CD4-positive, alpha-beta T cell (primary cell): ENCODE results near the gene NMBR. TPM values are rescaled to one million over a fixed set of nuclear protein-coding genes. Genes with fewer than 3 reads are reported as not detected.

Experiments
- ATAC-seq: fragments of 200-7000 bp; cut with Tn5 transposase; one replicate; pipeline ENCODE4 v1.10.0; 2022; ENCODE audit warnings: mild to moderate bottlenecking; ENCODE audit not compliant: poor library complexity
- CTCF ChIA-PET: fragments of 350-600 bp; sonication (Branson Sonifier 250); formaldehyde crosslinking; loops from one replicate; lab custom pipeline; 2021; ENCODE audit warnings: antibody characterized with exemption, inconsistent platforms; lab: Charles Lee
- POLR2A ChIA-PET: fragments of 350-600 bp; sonication (Branson Sonifier 250); formaldehyde crosslinking; loops from one replicate; lab custom pipeline; 2021; ENCODE audit warnings: antibody characterized with exemption, inconsistent platforms; lab: Charles Lee
- DNase-seq, 14 experiments: peaks; one replicate each; pipeline ENCODE4 v3.0.0-alpha.2; 2013 to 2020; ENCODE audit warnings: mixed read lengths in 2 of 14
- H3K27ac ChIP-seq, 2 donors: one replicate each; pipeline versions ENCODE4 v1.5.1 to v1.7.0; 2013; ENCODE audit warnings: low read length in 2 of 2, low read depth in 1 of 2, mild to moderate bottlenecking in 1 of 2
- H3K27me3 ChIP-seq, 2 experiments: 1 replicate in 1 of 2; 2 replicates in 1 of 2; pipeline versions ENCODE4 v1.6.1 to v1.7.0; 2013; ENCODE audit warnings: low read length in 2 of 2, control low read depth in 1 of 2, mild to moderate bottlenecking in 1 of 2, moderate library complexity in 1 of 2; ENCODE audit not compliant: insufficient read depth in 2 of 2, control insufficient read depth in 1 of 2
- H3K36me3 ChIP-seq: one replicate; pipeline ENCODE4 v1.6.1; 2013; ENCODE audit warnings: low read length, control low read depth; ENCODE audit not compliant: insufficient read depth
- H3K4me1 ChIP-seq: one replicate; pipeline ENCODE4 v1.6.1; 2013; ENCODE audit warnings: low read length, control low read depth; ENCODE audit not compliant: insufficient read depth
- H3K4me3 ChIP-seq: one replicate; pipeline ENCODE4 v1.5.1; 2013; ENCODE audit warnings: mild to moderate bottlenecking, low read length, moderate library complexity
- H3K9me3 ChIP-seq, 2 experiments: 1 replicate in 1 of 2; 2 replicates in 1 of 2; pipeline versions ENCODE4 v1.6.1 to v1.7.0; 2013; ENCODE audit warnings: low read length in 2 of 2, mild to moderate bottlenecking in 2 of 2, control low read depth in 1 of 2, moderate library complexity in 1 of 2; ENCODE audit not compliant: control insufficient read depth in 1 of 2, insufficient read depth in 1 of 2
- H3K27ac Mint-ChIP-seq: one replicate; pipeline ENCODE4 v1.8.0; 2020; ENCODE audit warnings: mixed read lengths
- H3K27me3 Mint-ChIP-seq: one replicate; pipeline ENCODE4 v1.8.0; 2021; ENCODE audit warnings: mixed read lengths
- H3K36me3 Mint-ChIP-seq: one replicate; pipeline ENCODE4 v1.8.0; 2021; ENCODE audit warnings: low read depth, mixed read lengths
- H3K4me1 Mint-ChIP-seq: one replicate; pipeline ENCODE4 v1.8.0; 2021; ENCODE audit warnings: low read depth, mixed read lengths
- H3K4me3 Mint-ChIP-seq: one replicate; pipeline ENCODE4 v1.8.0; 2020; ENCODE audit warnings: mild to moderate bottlenecking, mixed read lengths
- H3K9me3 Mint-ChIP-seq: one replicate; pipeline ENCODE4 v1.8.0; 2020; ENCODE audit warnings: mixed read lengths
- intact Hi-C, 2 experiments: fragments of 100-400 bp; cut with DNase I in 1 of 2; cut with micrococcal nuclease in 1 of 2; formaldehyde crosslinking; loops; one replicate each; pipeline versions ENCODE4 v1.15.1 to v1.9.0; 2023 to 2025; cut with DNase I, micrococcal nuclease
- total RNA-seq, 174 experiments: library from RNA in 2 of 174; stranded (reverse) in 2 of 174; gene quantifications; one replicate each; pipeline ENCODE4 v1.2.3 and lab custom pipeline; 2021 to 2026
- TF ChIP-seq, protein P1 (sequence below): fragments of 200-600 bp; IDR thresholded peaks from one replicate; pipeline ENCODE4 v1.8.0; 2022; ENCODE audit warnings: antibody characterized with exemption, mild to moderate bottlenecking

Gene NMBR
- total RNA-seq, 2 experiments from 2014 or later, result not detected

DNA sequence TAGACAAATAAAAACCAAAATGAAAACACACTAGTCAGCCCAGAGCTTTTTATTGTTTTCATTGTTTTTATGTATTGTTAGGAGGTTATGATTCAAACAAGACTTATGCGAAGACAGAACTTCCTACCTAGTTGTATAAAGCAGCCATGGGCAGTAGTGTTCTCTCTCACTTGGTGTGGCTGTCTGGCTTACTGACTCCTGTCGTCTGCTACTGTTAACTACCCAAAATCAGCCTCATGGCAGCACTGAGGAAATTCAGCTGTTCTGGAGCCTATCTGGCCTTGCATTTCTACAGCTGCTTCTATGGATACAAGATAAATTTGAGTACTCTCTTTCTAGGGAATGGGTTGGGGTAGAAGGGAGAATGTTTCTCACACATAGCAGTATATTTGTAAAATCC lies 20.6 kb upstream of the NMBR start:
- DNase-seq (no peak), ATAC-seq (no peak)
- Histone ChIP-seq H3K4me1 (no peaks in the 10 kb centered on the region), H3K36me3 (peaks cover 46% of the 10 kb centered on the region), H3K4me3 (no peak overlapping the region), H3K27ac (no peak overlapping the region), H3K27me3 (no peaks in the 10 kb centered on the region), H3K9me3 (no peaks in the 10 kb centered on the region)
- ChIA-PET POLR2A (no interaction called here), CTCF (no interaction called here)
- H3K27me3 Mint-ChIP-seq, result no peaks in the 10 kb centered on the region
- no peak overlapping the region for H3K27ac Mint-ChIP-seq
- H3K9me3 Mint-ChIP-seq, result no peaks in the 10 kb centered on the region
- intact Hi-C loops, result no loop called here
- peaks cover 69% of the 10 kb centered on the region for H3K36me3 Mint-ChIP-seq
- TF ChIP-seq, protein P1, sequence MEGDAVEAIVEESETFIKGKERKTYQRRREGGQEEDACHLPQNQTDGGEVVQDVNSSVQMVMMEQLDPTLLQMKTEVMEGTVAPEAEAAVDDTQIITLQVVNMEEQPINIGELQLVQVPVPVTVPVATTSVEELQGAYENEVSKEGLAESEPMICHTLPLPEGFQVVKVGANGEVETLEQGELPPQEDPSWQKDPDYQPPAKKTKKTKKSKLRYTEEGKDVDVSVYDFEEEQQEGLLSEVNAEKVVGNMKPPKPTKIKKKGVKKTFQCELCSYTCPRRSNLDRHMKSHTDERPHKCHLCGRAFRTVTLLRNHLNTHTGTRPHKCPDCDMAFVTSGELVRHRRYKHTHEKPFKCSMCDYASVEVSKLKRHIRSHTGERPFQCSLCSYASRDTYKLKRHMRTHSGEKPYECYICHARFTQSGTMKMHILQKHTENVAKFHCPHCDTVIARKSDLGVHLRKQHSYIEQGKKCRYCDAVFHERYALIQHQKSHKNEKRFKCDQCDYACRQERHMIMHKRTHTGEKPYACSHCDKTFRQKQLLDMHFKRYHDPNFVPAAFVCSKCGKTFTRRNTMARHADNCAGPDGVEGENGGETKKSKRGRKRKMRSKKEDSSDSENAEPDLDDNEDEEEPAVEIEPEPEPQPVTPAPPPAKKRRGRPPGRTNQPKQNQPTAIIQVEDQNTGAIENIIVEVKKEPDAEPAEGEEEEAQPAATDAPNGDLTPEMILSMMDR, result no peak
- H3K4me1 Mint-ChIP-seq, result peaks cover 28% of the 10 kb centered on the region
- no peak overlapping the region for H3K4me3 Mint-ChIP-seq

DNA sequence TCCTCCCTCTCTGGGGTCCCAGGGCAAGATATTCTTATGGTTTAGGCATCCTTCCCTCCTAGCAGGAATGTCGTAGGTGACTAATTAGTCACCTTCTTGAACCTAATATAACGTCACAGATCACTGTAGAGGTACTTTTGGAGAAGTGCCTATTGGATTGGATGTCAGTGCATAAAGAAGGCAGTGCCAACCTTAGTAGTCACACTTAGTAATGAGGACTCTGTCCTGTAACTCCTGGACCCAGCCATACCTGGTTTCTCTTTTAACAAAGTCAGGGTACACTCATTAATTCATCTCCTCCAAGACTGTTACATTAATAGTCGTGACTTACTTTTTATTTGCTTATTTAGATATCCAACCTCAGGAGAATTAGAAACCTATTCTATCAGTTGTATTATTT lies 20.1 kb upstream of the NMBR start:
- H3K36me3 ChIP-seq, result peaks cover 41% of the 10 kb centered on the region
- no peaks in the 10 kb centered on the region for H3K9me3 ChIP-seq
- no peaks in the 10 kb centered on the region for H3K9me3 Mint-ChIP-seq
- ChIA-PET CTCF (no interaction called here), POLR2A (no interaction called here)
- no peak overlapping the region for H3K27ac ChIP-seq
- no peaks in the 10 kb centered on the region for H3K27me3 Mint-ChIP-seq
- H3K27ac Mint-ChIP-seq, result no peak overlapping the region
- no peak for DNase-seq
- peaks cover 32% of the 10 kb centered on the region for H3K4me1 Mint-ChIP-seq
- intact Hi-C loops, result no loop called here
- TF ChIP-seq, protein P1, result no peak
- peaks cover 65% of the 10 kb centered on the region for H3K36me3 Mint-ChIP-seq
- H3K4me3 ChIP-seq, result no peak overlapping the region
- no peak for ATAC-seq
- no peaks in the 10 kb centered on the region for H3K27me3 ChIP-seq
- H3K4me3 Mint-ChIP-seq, result no peak overlapping the region
- H3K4me1 ChIP-seq, result no peaks in the 10 kb centered on the region

DNA sequence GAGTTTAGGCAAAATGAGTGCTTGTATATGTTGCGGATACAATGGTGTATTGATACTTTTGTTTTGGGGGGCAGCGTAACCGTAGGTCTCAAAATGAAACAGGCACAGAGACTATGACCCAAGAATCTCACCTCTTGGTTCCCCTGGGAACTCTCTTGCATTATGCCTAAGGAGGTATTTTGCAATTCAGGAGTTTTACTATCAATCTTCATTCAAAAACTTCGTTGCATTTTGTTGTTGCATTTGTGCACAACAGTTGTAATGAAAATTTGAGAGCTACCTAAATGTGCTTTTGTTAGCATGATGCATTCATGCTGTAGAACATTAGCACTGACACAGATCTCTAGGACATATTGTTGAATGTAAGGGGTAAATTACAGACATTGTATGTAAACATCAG lies 18.3 kb upstream of the NMBR start:
- peaks cover 42% of the 10 kb centered on the region for H3K4me1 Mint-ChIP-seq
- Histone ChIP-seq H3K27ac (no peak overlapping the region), H3K4me3 (no peak overlapping the region), H3K4me1 (peaks cover 3% of the 10 kb centered on the region), H3K36me3 (peaks cover 29% of the 10 kb centered on the region), H3K27me3 (no peaks in the 10 kb centered on the region), H3K9me3 (no peaks in the 10 kb centered on the region)
- ATAC-seq, result no peak
- TF ChIP-seq, protein P1, result no peak
- intact Hi-C loops, result no loop called here
- no peak for DNase-seq
- H3K4me3 Mint-ChIP-seq, result no peak overlapping the region
- peaks cover 48% of the 10 kb centered on the region for H3K36me3 Mint-ChIP-seq
- ChIA-PET POLR2A (interaction anchor here (1.0 kb wide), 1 partner anchor 18 kb away, joined by 4 read pairs; the partner anchor contains the start of genes NMBR and VTA1), CTCF (interaction anchor here (0.8 to 1.4 kb wide), 2 partner anchors 9 to 26 kb away, joined by 3 to 4 read pairs; no protein-coding TSS in a partner anchor)
- H3K9me3 Mint-ChIP-seq, result no peaks in the 10 kb centered on the region
- H3K27me3 Mint-ChIP-seq, result no peaks in the 10 kb centered on the region
- no peak overlapping the region for H3K27ac Mint-ChIP-seq
